Peyer's patch (tissue), 4 donors: Measurements from ENCODE around the gene IGF2BP2. TPM values are rescaled to one million over a fixed set of nuclear protein-coding genes. Genes with fewer than 3 reads are reported as not detected.
"Not testable (repeated sequence)": the region's sequence is repeated elsewhere in the genome, so short reads cannot be mapped to it uniquely, and the experiment has no call there.

Source experiments
- DNase-seq, 3 donors: peaks; one replicate each; pipeline ENCODE4 v3.0.0-alpha.2; 2017 to 2019
- H3K27ac ChIP-seq, 4 donors: fragments of 200-600 bp; sonication (generic); one replicate each; pipeline ENCODE4 v1.5.1; 2016 to 2019
- H3K27me3 ChIP-seq, 2 donors: fragments of 200-600 bp; sonication (generic); one replicate each; pipeline ENCODE4 v1.5.1; 2019
- H3K36me3 ChIP-seq, 3 donors: fragments of 200-600 bp; sonication (generic); one replicate each; pipeline ENCODE4 v1.5.1; 2016 to 2019
- H3K4me1 ChIP-seq, 4 donors: fragments of 200-600 bp; sonication (generic); one replicate each; pipeline ENCODE4 v1.5.1; 2016 to 2019
- H3K4me3 ChIP-seq, 4 donors: fragments of 200-600 bp; sonication (generic); 1 replicate in 3 of 4; 2 replicates in 1 of 4; pipeline ENCODE4 v1.5.1; 2016 to 2019; ENCODE audit warnings: mild to moderate bottlenecking in 1 of 4
- H3K9me3 ChIP-seq, 4 donors: fragments of 200-600 bp; sonication (generic); one replicate each; pipeline ENCODE4 v1.5.1; 2016 to 2019; ENCODE audit warnings: mild to moderate bottlenecking in 1 of 4
- CTCF ChIP-seq, 6 experiments: fragments of 450-650 bp in 4 of 6; fragments of 200-600 bp in 2 of 6; sonication (generic) in 1 of 6; IDR thresholded peaks; one replicate each; pipeline ENCODE4 v1.5.1; 2017 to 2019; ENCODE audit warnings: antibody characterized with exemption in 6 of 6, mild to moderate bottlenecking in 3 of 6, moderate library complexity in 1 of 6
- POLR2A ChIP-seq, 2 donors: fragments of 450-650 bp; IDR thresholded peaks; one replicate each; pipeline ENCODE4 v1.5.1; 2017; ENCODE audit warnings: antibody characterized with exemption in 2 of 2, mild to moderate bottlenecking in 2 of 2, moderate library complexity in 2 of 2
- total RNA-seq, 4 donors: library from RNA; depleted of rRNA; stranded (reverse); fragments of >200 nt; gene quantifications; one replicate each; pipeline ENCODE4 v1.1.0, GENCODE V29; 2016

IGF2BP2 gene
- total RNA-seq, 4 donors from 2014 or later, result 61.9 to 116 (median 99.8) TPM

GRCh38 chr3:185699927-185700326, 124.9 kb downstream of the IGF2BP2 start:
- no peak overlapping the region for H3K4me3 ChIP-seq
- no peak for DNase-seq

DNA sequence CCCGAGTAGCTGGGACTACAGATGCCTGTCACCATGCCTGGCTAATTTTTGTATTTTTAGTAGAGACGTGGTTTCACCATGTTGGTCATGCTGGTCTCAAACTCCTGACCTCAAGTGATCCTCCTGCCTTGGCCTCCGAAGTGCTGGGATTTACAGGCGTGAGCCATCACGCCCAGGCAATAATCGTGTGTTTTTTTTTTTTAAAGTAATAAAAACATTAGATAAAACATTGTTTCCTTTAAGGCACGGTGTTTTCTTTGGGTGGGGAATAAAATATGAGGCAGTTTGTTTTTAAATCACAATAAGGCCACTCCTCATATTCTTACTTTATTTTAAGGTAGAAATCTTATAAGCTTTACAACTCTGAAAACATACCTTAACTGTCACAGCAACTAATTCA, 127.6 kb downstream of the IGF2BP2 start:
- not testable (repeated sequence) for H3K9me3 ChIP-seq, H3K27me3 ChIP-seq, H3K4me3 ChIP-seq, H3K36me3 ChIP-seq, H3K27ac ChIP-seq, H3K4me1 ChIP-seq, DNase-seq

More at GRCh38 chr3:185699927-185700326, 124.9 kb downstream of the IGF2BP2 start:
- Histone ChIP-seq H3K4me1 (peaks cover 0 to 7% (median 0%) of the 10 kb centered on the region in 4 donors), H3K27me3 (no peaks in the 10 kb centered on the region), H3K36me3 (no peaks in the 10 kb centered on the region), H3K9me3 (no peaks in the 10 kb centered on the region), H3K27ac (no peak overlapping the region)
- TF ChIP-seq CTCF (IDR thresholded peaks at IDR 0.05), result no peak
- TF ChIP-seq POLR2A (IDR thresholded peaks at IDR 0.05), result no peak

GRCh38 chr3:185696039-185696438, 128.8 kb downstream of the IGF2BP2 start:
- no peak for DNase-seq
- Histone ChIP-seq H3K36me3 (peaks cover 0 to 6% (median 0%) of the 10 kb centered on the region in 3 donors), H3K4me1 (no peaks in the 10 kb centered on the region), H3K4me3 (no peak overlapping the region), H3K9me3 (no peaks in the 10 kb centered on the region), H3K27ac (no peak overlapping the region), H3K27me3 (no peaks in the 10 kb centered on the region)
- TF ChIP-seq POLR2A (IDR thresholded peaks at IDR 0.05), result no peak
- TF ChIP-seq CTCF (IDR thresholded peaks at IDR 0.05), result no peak

- Histone ChIP-seq H3K27ac (no peak overlapping the region), H3K27me3 (no peaks in the 10 kb centered on the region), H3K9me3 (no peaks in the 10 kb centered on the region), H3K4me1 (no peaks in the 10 kb centered on the region), H3K4me3 (no peak overlapping the region), H3K36me3 (peaks cover 0 to 10% (median 0%) of the 10 kb centered on the region in 3 donors)
- no peak for DNase-seq
- TF ChIP-seq POLR2A (IDR thresholded peaks at IDR 0.05), result no peak
- no peak for TF ChIP-seq CTCF (IDR thresholded peaks at IDR 0.05)
Observed at GRCh38 chr3:185693985-185694653, 130.7 kb downstream of the IGF2BP2 start.

DNA sequence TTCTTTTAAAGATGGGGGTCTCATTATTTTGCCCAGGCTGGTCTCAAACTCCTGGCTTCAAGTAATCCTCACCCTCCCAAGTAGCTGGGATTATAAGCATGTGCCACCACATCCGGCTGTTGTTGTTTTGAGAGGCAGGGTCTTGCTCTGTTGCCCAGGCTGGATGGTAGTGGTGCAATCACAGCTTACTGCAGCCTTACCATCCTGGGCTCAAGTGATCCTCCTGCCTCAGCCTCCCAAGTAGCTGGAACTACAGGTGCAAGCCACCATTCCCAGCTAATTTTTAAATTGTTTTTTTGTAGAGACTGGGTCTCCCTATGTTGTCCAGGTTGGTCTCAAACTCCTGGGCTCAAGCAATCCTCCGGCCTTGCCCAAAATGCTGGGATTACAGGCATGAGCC, 133.2 kb downstream of the IGF2BP2 start:
- DNase-seq, result no peak
- Histone ChIP-seq H3K4me1 (no peaks in the 10 kb centered on the region), H3K27me3 (no peaks in the 10 kb centered on the region), H3K36me3 (peaks cover 0 to 30% (median 0%) of the 10 kb centered on the region in 3 donors), H3K9me3 (no peaks in the 10 kb centered on the region), H3K4me3 (no peak overlapping the region), H3K27ac (no peak overlapping the region)
- no peak for TF ChIP-seq CTCF (IDR thresholded peaks at IDR 0.05)
- TF ChIP-seq POLR2A (IDR thresholded peaks at IDR 0.05), result no peak

DNA sequence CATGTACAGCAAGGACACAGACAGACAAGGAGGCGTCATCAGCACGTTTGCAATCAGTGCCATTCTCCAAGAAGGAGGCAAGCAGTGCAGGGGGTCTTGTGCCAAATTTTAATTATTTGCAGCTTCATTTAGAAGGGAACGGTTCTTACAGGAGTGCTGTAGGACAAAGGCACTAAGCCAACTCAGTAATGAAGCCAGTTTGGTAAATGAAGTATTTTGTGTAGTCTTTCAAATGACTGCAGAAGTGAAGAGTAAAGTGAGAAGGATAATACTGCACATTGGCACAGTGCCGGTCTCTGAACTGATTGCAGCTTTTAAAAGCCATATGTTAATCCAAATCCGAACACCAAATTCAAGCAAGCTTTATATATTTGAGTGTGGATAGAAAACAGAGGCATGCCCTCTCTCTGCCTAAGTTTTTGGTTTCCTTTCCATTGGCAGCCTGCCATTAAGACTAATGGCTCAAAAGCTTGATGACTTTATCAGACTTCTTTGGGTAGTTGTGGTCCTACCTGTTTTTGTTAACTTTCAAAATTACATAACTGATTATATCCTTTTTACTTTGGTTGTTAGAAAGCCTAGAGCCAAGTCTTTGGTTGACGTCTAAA, 137.5 kb downstream of the IGF2BP2 start:
- Histone ChIP-seq H3K4me3 (no peak overlapping the region), H3K4me1 (no peaks in the 10 kb centered on the region), H3K36me3 (peaks cover 0 to 49% (median 0%) of the 10 kb centered on the region in 3 donors), H3K27me3 (no peaks in the 10 kb centered on the region), H3K27ac (no peak overlapping the region), H3K9me3 (no peaks in the 10 kb centered on the region)
- no peak for TF ChIP-seq CTCF (IDR thresholded peaks at IDR 0.05)
- no peak for TF ChIP-seq POLR2A (IDR thresholded peaks at IDR 0.05)
- no peak for DNase-seq
